ENCODE data around the gene CCDC138. TPM values are rescaled to one million over a fixed set of nuclear protein-coding genes. Genes with fewer than 3 reads are reported as not detected.

The CCDC138 gene
- total RNA-seq, 2 donors from 2014 or later, result 29.7 to 30.2 TPM

DNA sequence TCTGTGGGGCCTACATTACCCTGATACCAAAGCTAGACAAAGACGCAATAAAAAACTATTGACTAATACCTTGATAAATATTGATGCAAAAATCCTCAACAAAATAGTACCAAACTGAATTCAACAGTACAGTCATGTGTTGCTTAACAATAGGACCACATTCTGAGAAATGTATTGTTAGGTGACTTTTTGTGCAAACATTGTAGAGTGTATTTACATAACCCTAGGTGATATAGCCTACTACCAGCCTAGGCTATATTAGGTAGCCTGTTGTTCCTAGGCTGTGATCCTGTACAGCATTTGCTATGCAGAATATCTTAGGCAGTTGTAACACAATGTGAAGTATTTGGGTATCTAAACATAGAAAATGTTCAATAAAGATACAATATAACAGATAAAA, 36.7 kb downstream of the CCDC138 start:
- Histone ChIP-seq H3K27me3 (ENCODE audit: control insufficient read depth, insufficient read depth, low read length, poor library complexity, severe bottlenecking) (no peaks in the 10 kb centered on the region), H3K9me3 (ENCODE audit: control insufficient read depth, low read length) (peaks cover 17% of the 10 kb centered on the region), H3K9ac (ENCODE audit: extremely low read depth, low read length, poor library complexity, severe bottlenecking) (no peak overlapping the region), H3K36me3 (ENCODE audit: control insufficient read depth, insufficient read depth, low read length) (peaks cover 55% of the 10 kb centered on the region), H3K27ac (ENCODE audit: low read depth, low read length) (no peak overlapping the region), H3K4me3 (ENCODE audit: low read length) (no peak overlapping the region), H3K4me1 (ENCODE audit: control insufficient read depth, insufficient read depth, low read length) (no peaks in the 10 kb centered on the region)
- Mint-ChIP-seq H3K27me3 (ENCODE audit: insufficient read depth) (no peaks in the 10 kb centered on the region), H3K36me3 (ENCODE audit: low read depth) (peaks cover 46% of the 10 kb centered on the region), H3K27ac (no peak overlapping the region), H3K4me1 (no peaks in the 10 kb centered on the region), H3K4me3 (no peak overlapping the region), H3K9me3 (peaks cover 8% of the 10 kb centered on the region)
- TF ChIP-seq, protein P1, sequence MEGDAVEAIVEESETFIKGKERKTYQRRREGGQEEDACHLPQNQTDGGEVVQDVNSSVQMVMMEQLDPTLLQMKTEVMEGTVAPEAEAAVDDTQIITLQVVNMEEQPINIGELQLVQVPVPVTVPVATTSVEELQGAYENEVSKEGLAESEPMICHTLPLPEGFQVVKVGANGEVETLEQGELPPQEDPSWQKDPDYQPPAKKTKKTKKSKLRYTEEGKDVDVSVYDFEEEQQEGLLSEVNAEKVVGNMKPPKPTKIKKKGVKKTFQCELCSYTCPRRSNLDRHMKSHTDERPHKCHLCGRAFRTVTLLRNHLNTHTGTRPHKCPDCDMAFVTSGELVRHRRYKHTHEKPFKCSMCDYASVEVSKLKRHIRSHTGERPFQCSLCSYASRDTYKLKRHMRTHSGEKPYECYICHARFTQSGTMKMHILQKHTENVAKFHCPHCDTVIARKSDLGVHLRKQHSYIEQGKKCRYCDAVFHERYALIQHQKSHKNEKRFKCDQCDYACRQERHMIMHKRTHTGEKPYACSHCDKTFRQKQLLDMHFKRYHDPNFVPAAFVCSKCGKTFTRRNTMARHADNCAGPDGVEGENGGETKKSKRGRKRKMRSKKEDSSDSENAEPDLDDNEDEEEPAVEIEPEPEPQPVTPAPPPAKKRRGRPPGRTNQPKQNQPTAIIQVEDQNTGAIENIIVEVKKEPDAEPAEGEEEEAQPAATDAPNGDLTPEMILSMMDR (conservative IDR thresholded peaks at IDR 0.05), result no peak
- 86 to 100% methylated on average over 1 of the region's 1 CpG for WGBS, 2 experiments (ENCODE audit: insufficient coverage in 1 of 2, insufficient read length in 1 of 2)
- DNase-seq, result no peak

GRCh38 chr2:108824316-108825070, 37.9 kb downstream of the CCDC138 start:
- peaks cover 45% of the 10 kb centered on the region for H3K36me3 Mint-ChIP-seq (ENCODE audit: low read depth)
- H3K4me1 Mint-ChIP-seq, result no peaks in the 10 kb centered on the region
- no peak overlapping the region for H3K27ac Mint-ChIP-seq
- 92 to 95% methylated on average over 5 of the region's 5 CpGs for WGBS, 2 experiments (ENCODE audit: insufficient coverage in 1 of 2, insufficient read length in 1 of 2)
- Histone ChIP-seq H3K4me1 (ENCODE audit: control insufficient read depth, insufficient read depth, low read length) (no peaks in the 10 kb centered on the region), H3K27ac (ENCODE audit: low read depth, low read length) (no peak overlapping the region), H3K27me3 (ENCODE audit: control insufficient read depth, insufficient read depth, low read length, poor library complexity, severe bottlenecking) (no peaks in the 10 kb centered on the region), H3K36me3 (ENCODE audit: control insufficient read depth, insufficient read depth, low read length) (peaks cover 46% of the 10 kb centered on the region), H3K9me3 (ENCODE audit: control insufficient read depth, low read length) (peaks cover 12% of the 10 kb centered on the region), H3K4me3 (ENCODE audit: low read length) (no peak overlapping the region), H3K9ac (ENCODE audit: extremely low read depth, low read length, poor library complexity, severe bottlenecking) (no peak overlapping the region)
- H3K9me3 Mint-ChIP-seq, result peaks cover 8% of the 10 kb centered on the region
- TF ChIP-seq, protein P1 (conservative IDR thresholded peaks at IDR 0.05), result no peak
- no peak overlapping the region for H3K4me3 Mint-ChIP-seq
- no peaks in the 10 kb centered on the region for H3K27me3 Mint-ChIP-seq (ENCODE audit: insufficient read depth)
- no peak for DNase-seq

DNA sequence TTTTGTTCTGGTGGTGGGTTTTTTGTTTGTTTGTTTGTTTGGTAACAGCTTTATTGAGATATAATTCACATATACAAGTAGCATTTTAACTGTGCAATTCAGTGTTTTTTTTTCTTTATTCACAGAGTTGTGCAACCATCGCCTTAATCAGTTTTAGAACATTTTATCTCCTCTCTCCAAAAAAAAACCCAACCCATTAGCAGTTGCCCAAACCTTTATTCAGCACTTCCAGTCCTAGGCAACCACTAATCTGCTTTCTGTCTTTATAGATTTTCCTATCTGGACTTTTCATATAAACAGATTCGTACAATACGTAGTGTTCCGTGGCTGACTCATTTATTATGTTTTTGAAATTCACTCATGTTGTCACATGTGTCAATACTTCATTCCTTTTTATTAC, 38.7 kb downstream of the CCDC138 start:
- Histone ChIP-seq H3K27ac (ENCODE audit: low read depth, low read length) (no peak overlapping the region), H3K9ac (ENCODE audit: extremely low read depth, low read length, poor library complexity, severe bottlenecking) (no peak overlapping the region), H3K36me3 (ENCODE audit: control insufficient read depth, insufficient read depth, low read length) (peaks cover 39% of the 10 kb centered on the region), H3K9me3 (ENCODE audit: control insufficient read depth, low read length) (peaks cover 6% of the 10 kb centered on the region), H3K4me3 (ENCODE audit: low read length) (no peak overlapping the region), H3K27me3 (ENCODE audit: control insufficient read depth, insufficient read depth, low read length, poor library complexity, severe bottlenecking) (no peaks in the 10 kb centered on the region), H3K4me1 (ENCODE audit: control insufficient read depth, insufficient read depth, low read length) (no peaks in the 10 kb centered on the region)
- H3K36me3 Mint-ChIP-seq (ENCODE audit: low read depth), result peaks cover 41% of the 10 kb centered on the region
- H3K27ac Mint-ChIP-seq, result no peak overlapping the region
- DNase-seq, result no peak
- no peaks in the 10 kb centered on the region for H3K27me3 Mint-ChIP-seq (ENCODE audit: insufficient read depth)
- WGBS, 2 experiments (ENCODE audit: insufficient coverage in 1 of 2, insufficient read length in 1 of 2), result 73 to 85% methylated on average over 1 to 4 of the region's 4 CpGs
- TF ChIP-seq, protein P1 (conservative IDR thresholded peaks at IDR 0.05), result no peak
- H3K9me3 Mint-ChIP-seq, result peaks cover under 1% of the 10 kb centered on the region
- no peak overlapping the region for H3K4me3 Mint-ChIP-seq
- H3K4me1 Mint-ChIP-seq, result no peaks in the 10 kb centered on the region
